Measurements from ENCODE around the gene COASY.

COASY gene

GRCh38 chr17:42513686-42514085 lies 48.3 kb upstream of the COASY start:
- DNase-seq (no peak), ATAC-seq (ENCODE audit: insufficient read depth, low read depth) (no peak)
- H2AFZ ChIP-seq (ENCODE audit: low read depth, low read length), result no peak overlapping the region
- H3K36me3 ChIP-seq (ENCODE audit: insufficient read depth, low read length), result no peaks in the 10 kb centered on the region
- no peak overlapping the region for H3K27ac ChIP-seq (ENCODE audit: low read length)
- TF ChIP-seq, protein P1, sequence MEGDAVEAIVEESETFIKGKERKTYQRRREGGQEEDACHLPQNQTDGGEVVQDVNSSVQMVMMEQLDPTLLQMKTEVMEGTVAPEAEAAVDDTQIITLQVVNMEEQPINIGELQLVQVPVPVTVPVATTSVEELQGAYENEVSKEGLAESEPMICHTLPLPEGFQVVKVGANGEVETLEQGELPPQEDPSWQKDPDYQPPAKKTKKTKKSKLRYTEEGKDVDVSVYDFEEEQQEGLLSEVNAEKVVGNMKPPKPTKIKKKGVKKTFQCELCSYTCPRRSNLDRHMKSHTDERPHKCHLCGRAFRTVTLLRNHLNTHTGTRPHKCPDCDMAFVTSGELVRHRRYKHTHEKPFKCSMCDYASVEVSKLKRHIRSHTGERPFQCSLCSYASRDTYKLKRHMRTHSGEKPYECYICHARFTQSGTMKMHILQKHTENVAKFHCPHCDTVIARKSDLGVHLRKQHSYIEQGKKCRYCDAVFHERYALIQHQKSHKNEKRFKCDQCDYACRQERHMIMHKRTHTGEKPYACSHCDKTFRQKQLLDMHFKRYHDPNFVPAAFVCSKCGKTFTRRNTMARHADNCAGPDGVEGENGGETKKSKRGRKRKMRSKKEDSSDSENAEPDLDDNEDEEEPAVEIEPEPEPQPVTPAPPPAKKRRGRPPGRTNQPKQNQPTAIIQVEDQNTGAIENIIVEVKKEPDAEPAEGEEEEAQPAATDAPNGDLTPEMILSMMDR (IDR thresholded peaks at IDR 0.05; ENCODE audit: borderline replicate concordance, extremely low read depth, low read length, poor library complexity, severe bottlenecking), result no peak
- TF ChIP-seq EZH2 (IDR thresholded peaks at IDR 0.05; ENCODE audit: borderline replicate concordance, low read depth, low read length, severe bottlenecking), result no peak
- no peak overlapping the region for H3K4me3 ChIP-seq (ENCODE audit: low read depth in 1 of 2, low read length in 2 of 2)
- no peaks in the 10 kb centered on the region for H3K79me2 ChIP-seq (ENCODE audit: insufficient read depth, low read length)
- no peak overlapping the region for H3K4me2 ChIP-seq (ENCODE audit: insufficient read depth, low read length)
- H3K27me3 ChIP-seq (ENCODE audit: insufficient read depth, low read length, poor library complexity), result peaks cover 27% of the 10 kb centered on the region
- H3K9ac ChIP-seq (ENCODE audit: low read depth, low read length), result no peak overlapping the region
- peaks cover 3% of the 10 kb centered on the region; the same call in 1 of the 2 replicates for H3K4me1 ChIP-seq (ENCODE audit: insufficient read depth, low read length)
- no peaks in the 10 kb centered on the region; the same call in 1 of the 2 replicates for H4K20me1 ChIP-seq (ENCODE audit: insufficient read depth, low read length)
- no peaks in the 10 kb centered on the region for H3K9me3 ChIP-seq (ENCODE audit: insufficient read depth, low read length, severe bottlenecking)

DNA sequence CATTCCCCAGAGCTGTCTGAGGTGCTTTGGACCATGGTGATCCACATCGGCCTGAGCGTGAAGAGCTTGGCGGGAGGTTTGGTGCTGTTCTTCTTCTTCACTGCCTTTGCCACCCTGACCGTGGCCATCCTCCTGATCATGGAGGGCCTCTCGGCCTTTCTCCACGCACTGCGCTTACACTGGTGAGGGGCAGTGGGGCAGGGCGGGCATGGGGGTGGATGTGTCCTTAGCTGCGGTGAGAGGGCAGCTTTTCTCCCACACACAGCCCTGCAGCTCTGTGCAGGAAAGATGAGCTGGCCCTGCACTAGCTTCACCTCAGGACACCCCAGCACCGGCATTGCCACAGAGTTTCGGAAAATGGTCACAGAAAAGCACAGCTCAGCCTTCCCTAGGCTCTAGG lies 47.7 kb upstream of the COASY start:
- Histone ChIP-seq H3K27ac (ENCODE audit: low read length) (no peak overlapping the region), H3K9ac (ENCODE audit: low read depth, low read length) (no peak overlapping the region), H3K27me3 (ENCODE audit: insufficient read depth, low read length, poor library complexity) (peaks cover 21% of the 10 kb centered on the region), H3K9me3 (ENCODE audit: insufficient read depth, low read length, severe bottlenecking) (no peaks in the 10 kb centered on the region), H3K79me2 (ENCODE audit: insufficient read depth, low read length) (no peaks in the 10 kb centered on the region), H3K36me3 (ENCODE audit: insufficient read depth, low read length) (no peaks in the 10 kb centered on the region), H3K4me1 (ENCODE audit: insufficient read depth, low read length) (peaks cover 3% of the 10 kb centered on the region; the same call in 1 of the 2 replicates), H3K4me3 (ENCODE audit: low read depth in 1 of 2, low read length in 2 of 2) (no peak overlapping the region), H4K20me1 (ENCODE audit: insufficient read depth, low read length) (no peaks in the 10 kb centered on the region; the same call in 1 of the 2 replicates), H2AFZ (ENCODE audit: low read depth, low read length) (no peak overlapping the region), H3K4me2 (ENCODE audit: insufficient read depth, low read length) (no peak overlapping the region)
- no peak for ATAC-seq (ENCODE audit: insufficient read depth, low read depth)
- no peak for DNase-seq
- TF ChIP-seq, protein P1 (IDR thresholded peaks at IDR 0.05; ENCODE audit: borderline replicate concordance, extremely low read depth, low read length, poor library complexity, severe bottlenecking), result no peak
- no peak for TF ChIP-seq EZH2 (IDR thresholded peaks at IDR 0.05; ENCODE audit: borderline replicate concordance, low read depth, low read length, severe bottlenecking)

- no peak overlapping the region for H3K4me2 ChIP-seq (ENCODE audit: insufficient read depth, low read length)
- TF ChIP-seq, protein P1 (IDR thresholded peaks at IDR 0.05; ENCODE audit: borderline replicate concordance, extremely low read depth, low read length, poor library complexity, severe bottlenecking), result no peak
- TF ChIP-seq EZH2 (IDR thresholded peaks at IDR 0.05; ENCODE audit: borderline replicate concordance, low read depth, low read length, severe bottlenecking), result no peak
- H3K9me3 ChIP-seq (ENCODE audit: insufficient read depth, low read length, severe bottlenecking), result no peaks in the 10 kb centered on the region
- no peak overlapping the region for H2AFZ ChIP-seq (ENCODE audit: low read depth, low read length)
- no peak overlapping the region for H3K9ac ChIP-seq (ENCODE audit: low read depth, low read length)
- H3K36me3 ChIP-seq (ENCODE audit: insufficient read depth, low read length), result no peaks in the 10 kb centered on the region
- no peaks in the 10 kb centered on the region for H3K79me2 ChIP-seq (ENCODE audit: insufficient read depth, low read length)
- H3K27ac ChIP-seq (ENCODE audit: low read length), result no peak overlapping the region
- H3K4me3 ChIP-seq (ENCODE audit: low read depth in 1 of 2, low read length in 2 of 2), result no peak overlapping the region
- H3K27me3 ChIP-seq (ENCODE audit: insufficient read depth, low read length, poor library complexity), result peaks cover 18% of the 10 kb centered on the region
- ATAC-seq (ENCODE audit: insufficient read depth, low read depth) (no peak), DNase-seq (no peak)
- no peaks in the 10 kb centered on the region; the same call in 1 of the 2 replicates for H4K20me1 ChIP-seq (ENCODE audit: insufficient read depth, low read length)
- H3K4me1 ChIP-seq (ENCODE audit: insufficient read depth, low read length), result peaks cover 3% of the 10 kb centered on the region; the same call in 1 of the 2 replicates
These were observed 47.1 kb upstream of the COASY start for GRCh38 chr17:42514867-42515266.

All from DND-41 (cell line).